Muscle of leg (tissue), 11 donors: ENCODE results near the gene LRRC37A3. TPM values are rescaled to one million over a fixed set of nuclear protein-coding genes. Genes with fewer than 3 reads are reported as not detected.
"Not testable (repeated sequence)": the region's sequence is repeated elsewhere in the genome, so short reads cannot be mapped to it uniquely, and the experiment has no call there.

Experiments used
- DNase-seq: peaks from one replicate; pipeline ENCODE4 v3.0.0; 2013
- H3K27ac ChIP-seq: one replicate; pipeline ENCODE4 v1.5.1; 2013; ENCODE audit warnings: mild to moderate bottlenecking, low read length, control low read depth
- H3K27me3 ChIP-seq: one replicate; pipeline ENCODE4 v1.6.1; 2013; ENCODE audit warnings: low read length; ENCODE audit not compliant: control insufficient read depth, insufficient read depth
- H3K36me3 ChIP-seq: one replicate; pipeline ENCODE4 v1.6.1; 2013; ENCODE audit warnings: low read length; ENCODE audit not compliant: control insufficient read depth, insufficient read depth
- H3K4me1 ChIP-seq: one replicate; pipeline ENCODE4 v1.6.1; 2013; ENCODE audit warnings: low read length; ENCODE audit not compliant: control insufficient read depth, insufficient read depth
- H3K4me3 ChIP-seq: one replicate; pipeline ENCODE4 v1.5.1; 2013; ENCODE audit warnings: low read length, control low read depth
- H3K9me3 ChIP-seq: replicated peaks from 2 replicates; pipeline ENCODE4 v1.6.1; 2013; ENCODE audit warnings: low read depth, low read length; ENCODE audit not compliant: control insufficient read depth
- WGBS: methylation state at CpG from one replicate; pipeline ENCODE4 v1.1.5; 2013; ENCODE audit warnings: missing lambda C conversion rate; ENCODE audit not compliant: insufficient coverage; 5-methylcytosine and 5-hydroxymethylcytosine counted together
- polyA plus RNA-seq, 8 donors: library from polyadenylated mRNA; unstranded; fragments of 120-200 nt; gene quantifications; one replicate each; pipeline versions ENCODE4 v1.2.1 to v1.2.3, GENCODE V29; 2013; ENCODE audit warnings: inconsistent platforms in 1 of 8, low replicate concordance in 1 of 8; ENCODE audit not compliant: insufficient read length in 8 of 8, insufficient read depth in 1 of 8
- total RNA-seq: library from RNA; stranded (reverse); fragments of 120-200 nt; gene quantifications from one replicate; pipeline ENCODE4 v1.2.4, GENCODE V29; 2013

LRRC37A3 gene
- total and polyA plus RNA-seq, 9 donors: 4.5 to 15.2 (median 8.2) TPM

- not testable (repeated sequence) for H3K36me3 ChIP-seq, H3K27me3 ChIP-seq, H3K4me3 ChIP-seq, H3K27ac ChIP-seq, H3K9me3 ChIP-seq, H3K4me1 ChIP-seq, DNase-seq
- WGBS: no CpG with 5 or more reads among the region's 3 CpGs
Measured at GRCh38 chr17:64928701-64929100, 9.4 kb upstream of the LRRC37A3 start.

- H3K27ac ChIP-seq, H3K4me3 ChIP-seq, H3K27me3 ChIP-seq, H3K36me3 ChIP-seq, H3K9me3 ChIP-seq, H3K4me1 ChIP-seq: not testable (repeated sequence)
- no CpG with 5 or more reads among the region's 2 CpGs for WGBS
- DNase-seq: peak; percentile 59
Measured at GRCh38 chr17:64927444-64927843, 8.2 kb upstream of the LRRC37A3 start.

GRCh38 chr17:64926430-64926829 is 7.2 kb upstream of the LRRC37A3 start:
- 80% methylated on average over 1 of the region's 4 CpGs for WGBS

GRCh38 chr17:64925244-64925643 is 6.0 kb upstream of the LRRC37A3 start:
- H3K4me3 ChIP-seq, DNase-seq, H3K36me3 ChIP-seq, H3K4me1 ChIP-seq, H3K27me3 ChIP-seq, H3K27ac ChIP-seq, H3K9me3 ChIP-seq: not testable (repeated sequence)
- no CpG with 5 or more reads among the region's 4 CpGs for WGBS

More at GRCh38 chr17:64926430-64926829, 7.2 kb upstream of the LRRC37A3 start:
- H3K4me3 ChIP-seq, H3K27me3 ChIP-seq, H3K4me1 ChIP-seq, H3K36me3 ChIP-seq, H3K27ac ChIP-seq, DNase-seq, H3K9me3 ChIP-seq: not testable (repeated sequence)

GRCh38 chr17:64923051-64923568 is 3.8 kb upstream of the LRRC37A3 start:
- not testable (repeated sequence) for H3K27ac ChIP-seq, H3K36me3 ChIP-seq, H3K4me1 ChIP-seq, H3K9me3 ChIP-seq, H3K4me3 ChIP-seq, H3K27me3 ChIP-seq
- peak; percentile 16 for DNase-seq
- no CpG with 5 or more reads among the region's 6 CpGs for WGBS

- DNase-seq: peak; percentile 19
- Histone ChIP-seq H3K4me3 (no peak overlapping the region), H3K27me3 (no peaks in the 10 kb centered on the region), H3K27ac (no peak overlapping the region), H3K36me3 (no peaks in the 10 kb centered on the region), H3K4me1 (peaks cover 5% of the 10 kb centered on the region), H3K9me3 (no peaks in the 10 kb centered on the region)
- WGBS: 87% methylated on average over 11 of the region's 12 CpGs
Measured at GRCh38 chr17:64920419-64921172, 1.3 kb upstream of the LRRC37A3 start.

- Histone ChIP-seq H3K27me3 (no peaks in the 10 kb centered on the region), H3K36me3 (no peaks in the 10 kb centered on the region), H3K27ac (peak overlapping the region; percentile 89), H3K4me3 (peak overlapping the region; percentile 57), H3K4me1 (peaks cover 5% of the 10 kb centered on the region), H3K9me3 (no peaks in the 10 kb centered on the region)
- WGBS: 64% methylated on average over 5 of the region's 9 CpGs
- DNase-seq: peak; percentile 61
Measured at GRCh38 chr17:64920026-64920418, 744 bp upstream of the LRRC37A3 start.

- H3K4me3 ChIP-seq: peak overlapping the region; percentile 45
- H3K9me3 ChIP-seq, H3K27me3 ChIP-seq, H3K36me3 ChIP-seq, H3K4me1 ChIP-seq: not testable (repeated sequence)
- H3K27ac ChIP-seq: peak overlapping the region; percentile 74
- WGBS: under 1% methylated on average over 31 of the region's 47 CpGs
- DNase-seq: peak; percentile 51
Measured at GRCh38 chr17:64918842-64919288, 413 bp downstream of the LRRC37A3 start.

- H3K27me3 ChIP-seq, H3K27ac ChIP-seq, H3K4me1 ChIP-seq, H3K36me3 ChIP-seq, H3K4me3 ChIP-seq, DNase-seq, H3K9me3 ChIP-seq: not testable (repeated sequence)
- no CpG with 5 or more reads among the region's 16 CpGs for WGBS
Measured at GRCh38 chr17:64917540-64917939, 1.7 kb downstream of the LRRC37A3 start.

- H3K4me1 ChIP-seq, H3K27ac ChIP-seq, DNase-seq, H3K4me3 ChIP-seq, H3K9me3 ChIP-seq, H3K36me3 ChIP-seq, H3K27me3 ChIP-seq: not testable (repeated sequence)
- no CpG with 5 or more reads among the region's 1 CpG for WGBS
Measured at GRCh38 chr17:64915244-64915643, 4.0 kb downstream of the LRRC37A3 start.

GRCh38 chr17:64910191-64910514 is 9.1 kb downstream of the LRRC37A3 start:
- no CpG with 5 or more reads among the region's 3 CpGs for WGBS
- not testable (repeated sequence) for H3K27ac ChIP-seq, H3K36me3 ChIP-seq, H3K27me3 ChIP-seq, DNase-seq, H3K4me1 ChIP-seq, H3K9me3 ChIP-seq, H3K4me3 ChIP-seq
